GM19395 (cell line): ENCODE measurements around the gene PKLR.
"Not testable (repeated sequence)": the region's sequence is repeated elsewhere in the genome, so short reads cannot be mapped to it uniquely, and the experiment has no call there.

ENCODE experiments used
- ATAC-seq: cut with Tn5 transposase; IDR thresholded peaks from one replicate; pipeline ENCODE4 v1.9.1; 2021; ENCODE audit warnings: mild to moderate bottlenecking, moderate library complexity; ENCODE audit not compliant: unreplicated experiment

The PKLR gene

DNA sequence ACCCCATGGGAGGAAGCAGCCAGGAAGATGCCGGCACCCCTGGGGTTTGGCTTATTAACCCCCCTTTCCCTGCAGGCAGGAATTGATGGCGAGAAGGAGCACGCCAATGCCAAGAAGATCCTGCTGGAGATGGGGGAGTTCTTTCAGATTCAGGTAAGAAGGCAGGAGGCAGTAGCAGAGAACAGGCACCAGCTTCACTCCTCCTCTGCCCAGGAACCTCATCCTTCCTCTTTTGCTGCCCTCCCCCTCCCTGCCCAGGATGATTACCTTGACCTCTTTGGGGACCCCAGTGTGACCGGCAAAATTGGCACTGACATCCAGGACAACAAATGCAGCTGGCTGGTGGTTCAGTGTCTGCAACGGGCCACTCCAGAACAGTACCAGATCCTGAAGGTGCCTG is 18.3 kb upstream of the PKLR start:
- no peak for ATAC-seq

DNA sequence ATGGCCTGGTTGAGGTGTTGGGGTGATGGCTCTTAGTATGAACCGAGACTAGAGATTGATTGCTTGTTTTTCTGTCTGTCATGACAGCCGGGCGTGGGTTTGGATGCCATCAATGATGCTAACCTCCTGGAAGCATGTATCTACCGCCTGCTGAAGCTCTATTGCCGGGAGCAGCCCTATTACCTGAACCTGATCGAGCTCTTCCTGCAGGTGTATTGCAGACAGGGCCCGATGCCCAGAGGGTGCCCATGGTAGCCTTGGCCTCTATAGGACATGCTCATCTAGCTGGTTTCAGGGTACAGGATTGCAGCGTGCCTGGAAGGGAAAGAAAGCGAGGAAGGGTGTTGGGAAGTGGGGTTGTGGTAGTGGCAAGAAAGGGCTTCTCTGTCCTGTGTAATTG is 16.8 kb upstream of the PKLR start:
- no peak for ATAC-seq

- ATAC-seq, result no peak
Measured at GRCh38 chr1:155316922-155317321, 15.7 kb upstream of the PKLR start.

GRCh38 chr1:155313261-155313660 is 12.0 kb upstream of the PKLR start:
- ATAC-seq, result no peak

DNA sequence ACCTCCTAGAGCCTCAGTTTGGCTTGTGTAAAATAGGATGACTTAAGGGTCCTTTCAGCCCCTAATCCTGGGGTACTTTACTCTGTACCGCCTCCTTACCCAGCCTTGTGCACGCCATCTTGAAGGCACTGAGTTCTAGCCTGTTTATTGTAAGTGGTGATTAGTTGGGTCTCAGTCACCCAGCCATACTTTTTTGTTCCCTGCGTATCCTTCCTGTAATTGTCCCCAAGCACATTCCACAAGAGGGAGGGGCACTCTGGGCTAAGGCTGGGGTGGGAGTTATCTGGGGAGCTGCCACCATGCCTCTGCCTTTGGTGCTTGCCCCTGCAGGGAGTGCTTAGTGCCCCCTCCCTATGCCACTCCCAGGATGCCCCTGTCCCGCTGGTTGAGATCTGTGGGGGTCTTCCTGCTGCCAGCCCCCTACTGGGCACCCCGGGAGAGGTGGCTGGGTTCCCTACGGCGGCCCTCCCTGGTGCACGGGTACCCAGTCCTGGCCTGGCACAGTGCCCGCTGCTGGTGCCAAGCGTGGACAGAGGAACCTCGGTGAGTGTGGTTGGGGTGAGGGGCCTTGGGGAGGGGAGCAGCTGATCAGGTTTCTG is 8.3 kb upstream of the PKLR start:
- no peak for ATAC-seq

DNA sequence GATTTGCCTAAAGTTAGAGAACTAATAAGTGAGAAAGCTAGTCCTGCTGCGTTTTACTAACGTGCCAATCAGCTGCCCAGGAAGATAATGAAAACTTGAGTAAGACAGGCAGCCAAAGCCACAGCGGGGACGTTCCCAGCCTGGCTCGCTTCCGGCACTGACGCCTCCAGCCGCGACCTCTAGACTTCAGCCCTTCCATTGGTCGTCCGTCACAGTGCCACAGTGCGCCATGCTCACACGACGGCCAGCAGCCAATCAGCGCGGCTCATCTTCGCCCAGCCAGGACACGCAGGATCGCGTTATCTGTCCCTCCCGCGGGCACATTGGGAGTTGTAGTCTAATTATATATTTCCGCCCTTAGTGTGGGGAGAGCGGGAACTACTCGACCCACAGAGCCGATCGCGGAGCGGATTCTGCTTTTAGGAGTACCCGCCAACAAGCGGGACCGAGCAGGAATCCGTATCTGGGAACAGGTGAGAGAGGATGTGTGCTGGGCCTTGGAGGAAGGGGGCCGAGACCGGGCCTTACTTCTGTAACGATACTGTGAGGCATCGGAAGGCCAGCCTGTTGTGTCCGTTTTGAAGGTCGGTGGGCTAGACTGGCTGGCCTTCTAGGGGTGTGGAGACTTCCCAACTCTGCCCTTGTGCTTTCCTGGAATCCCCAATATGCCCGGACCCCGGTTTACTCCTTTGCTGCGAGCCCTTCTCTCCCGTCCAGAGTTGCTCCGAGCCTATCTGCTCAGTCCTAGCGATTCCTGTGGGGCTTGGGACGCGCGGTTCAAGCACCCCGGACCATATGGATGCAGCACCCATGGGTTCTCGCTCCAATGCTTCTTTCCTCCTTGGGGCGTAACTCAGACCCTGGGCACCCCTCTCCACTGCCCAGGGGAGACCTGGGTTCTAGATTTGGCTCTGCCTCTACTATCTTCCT is 7.5 kb upstream of the PKLR start, which contains the start of gene FDPS:
Gene FDPS, plus strand, starts transcription at position 374 of the 930 bp plus-strand sequence. CDS start 924 bp downstream, outside the sequence.
- peak; percentile 89 for ATAC-seq

GRCh38 chr1:155307247-155307740 is 6.1 kb upstream of the PKLR start:
- no peak for ATAC-seq

DNA sequence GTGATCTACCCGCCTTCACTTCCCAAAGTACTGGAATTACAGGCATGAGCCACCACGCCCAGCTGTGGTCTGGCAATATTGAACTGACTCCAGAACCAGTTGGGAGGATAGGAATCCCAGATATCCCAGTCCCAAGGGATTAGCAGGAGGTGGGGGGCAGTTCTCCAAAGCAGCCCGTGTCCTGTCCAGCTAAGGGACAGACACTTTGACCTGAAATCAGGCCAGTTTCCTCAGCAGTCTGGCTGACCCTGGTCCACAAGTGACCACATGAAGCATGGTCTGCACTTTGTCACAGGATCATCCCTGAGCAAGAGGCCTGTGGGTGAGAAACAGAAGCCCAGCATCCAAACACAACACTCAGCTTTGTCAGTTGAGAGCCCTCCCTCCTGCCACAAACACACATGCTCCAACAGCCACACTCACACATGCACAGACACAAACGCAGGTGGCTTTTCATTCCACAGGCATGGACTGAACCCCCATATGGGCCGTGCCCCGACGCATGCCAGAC is 4.7 kb upstream of the PKLR start:
- ATAC-seq, result no peak

DNA sequence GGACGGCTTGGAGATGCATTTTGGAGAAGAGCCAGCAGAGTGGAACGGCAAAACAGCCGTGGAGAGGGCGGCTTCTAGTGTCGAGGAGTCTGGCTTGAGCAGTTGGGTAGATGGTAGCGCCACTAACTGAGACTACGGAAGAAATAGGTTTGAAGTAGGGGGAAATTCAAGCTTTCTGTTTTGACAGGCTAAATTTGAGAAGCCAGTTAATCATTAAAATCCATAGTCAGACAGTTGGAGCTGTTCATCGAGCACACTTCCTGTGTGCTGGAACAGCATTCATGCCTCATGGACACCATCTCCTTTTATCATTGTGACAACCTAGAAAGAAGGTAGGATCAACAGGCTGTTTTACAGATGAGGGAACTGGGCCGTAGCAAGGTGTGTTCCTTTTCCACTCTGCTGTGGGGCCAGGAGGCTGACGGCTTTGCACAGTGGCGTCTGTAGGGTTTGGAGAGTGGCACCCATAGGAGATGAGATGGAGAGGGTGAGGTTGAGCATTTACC is 3.4 kb upstream of the PKLR start:
- ATAC-seq, result no peak

GRCh38 chr1:155300553-155301329 is 497 bp downstream of the PKLR start:
- no peak for ATAC-seq

DNA sequence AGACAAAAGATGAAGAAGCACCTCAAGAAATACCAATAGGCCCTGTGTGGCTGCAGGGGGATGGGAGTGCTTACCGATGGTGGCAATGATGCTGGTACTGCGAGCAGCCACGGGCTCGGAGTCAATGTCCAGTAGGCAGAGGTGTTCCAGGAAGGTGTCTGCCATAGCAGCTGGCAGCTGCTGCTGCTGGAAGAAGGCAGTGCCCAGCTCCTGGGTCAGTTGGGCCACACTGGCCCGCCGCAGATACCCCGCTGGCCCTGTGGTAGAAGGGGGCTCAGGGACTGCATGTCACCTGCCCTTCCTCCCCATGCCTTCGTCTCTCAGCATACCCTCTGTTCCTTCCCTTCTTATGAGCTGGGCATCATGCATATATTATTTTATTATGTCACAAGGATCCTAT is 1.2 kb downstream of the PKLR start:
- no peak for ATAC-seq

DNA sequence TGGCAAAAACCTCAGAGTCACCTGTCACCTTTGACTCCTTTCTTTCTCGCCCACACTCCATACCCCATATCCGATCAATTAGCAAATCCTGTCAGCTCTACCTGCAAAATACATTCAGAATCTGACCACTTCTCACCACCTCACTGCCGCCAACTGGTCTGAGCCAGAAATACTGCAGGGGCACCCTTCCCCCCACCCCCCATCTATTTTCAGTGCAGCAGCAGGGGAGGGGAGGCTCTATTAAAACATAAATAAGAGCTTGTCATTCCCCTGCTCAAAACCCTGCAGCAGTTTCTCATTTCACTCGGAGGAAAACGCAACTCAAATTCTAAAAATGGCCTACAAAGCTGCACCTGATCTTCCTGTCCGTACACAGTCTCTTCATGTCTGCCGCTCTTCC is 3.9 kb downstream of the PKLR start:
- no peak for ATAC-seq

GRCh38 chr1:155296661-155297060 is 4.6 kb downstream of the PKLR start:
- no peak for ATAC-seq

- ATAC-seq, result no peak
Measured at GRCh38 chr1:155295942-155296267, 5.3 kb downstream of the PKLR start.

GRCh38 chr1:155295183-155295941 is 5.9 kb downstream of the PKLR start:
- no peak for ATAC-seq

- no peak for ATAC-seq
Measured at GRCh38 chr1:155294520-155295182, 6.6 kb downstream of the PKLR start.

GRCh38 chr1:155293086-155293749 is 8.0 kb downstream of the PKLR start:
- ATAC-seq, result no peak

DNA sequence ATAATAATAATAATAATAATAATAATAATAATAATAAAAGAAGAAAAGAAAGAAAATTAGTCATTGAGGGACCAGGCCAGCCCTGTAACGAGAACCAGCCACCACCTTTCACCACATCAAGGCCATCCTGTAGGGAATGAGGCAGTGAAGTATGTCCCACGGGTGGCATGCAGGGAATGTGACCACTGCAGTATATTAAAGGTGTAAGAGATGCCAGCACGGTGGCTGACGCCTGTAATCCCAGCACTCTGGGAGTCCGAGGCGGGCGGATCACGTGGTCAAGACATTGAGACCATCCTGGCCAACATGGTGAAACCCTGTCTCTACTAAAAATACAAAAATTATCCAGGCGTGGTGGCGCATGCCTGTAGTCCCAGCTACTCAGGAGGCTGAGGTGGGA is 10.2 kb downstream of the PKLR start:
- ATAC-seq, result not testable (repeated sequence)

GRCh38 chr1:155287987-155288543 is 13.2 kb downstream of the PKLR start:
- ATAC-seq, result no peak
